GM12873 (cell line): Measurements from ENCODE around the gene PNPLA7.

ENCODE experiments used
- CTCF ChIP-seq: IDR thresholded peaks from 2 replicates; pipeline ENCODE4 v1.5.1; 2012; ENCODE audit warnings: low read depth, mild to moderate bottlenecking, moderate library complexity, low read length, control low read depth; ENCODE audit not compliant: insufficient read depth; ENCODE audit errors: missing control alignments

The PNPLA7 gene

DNA sequence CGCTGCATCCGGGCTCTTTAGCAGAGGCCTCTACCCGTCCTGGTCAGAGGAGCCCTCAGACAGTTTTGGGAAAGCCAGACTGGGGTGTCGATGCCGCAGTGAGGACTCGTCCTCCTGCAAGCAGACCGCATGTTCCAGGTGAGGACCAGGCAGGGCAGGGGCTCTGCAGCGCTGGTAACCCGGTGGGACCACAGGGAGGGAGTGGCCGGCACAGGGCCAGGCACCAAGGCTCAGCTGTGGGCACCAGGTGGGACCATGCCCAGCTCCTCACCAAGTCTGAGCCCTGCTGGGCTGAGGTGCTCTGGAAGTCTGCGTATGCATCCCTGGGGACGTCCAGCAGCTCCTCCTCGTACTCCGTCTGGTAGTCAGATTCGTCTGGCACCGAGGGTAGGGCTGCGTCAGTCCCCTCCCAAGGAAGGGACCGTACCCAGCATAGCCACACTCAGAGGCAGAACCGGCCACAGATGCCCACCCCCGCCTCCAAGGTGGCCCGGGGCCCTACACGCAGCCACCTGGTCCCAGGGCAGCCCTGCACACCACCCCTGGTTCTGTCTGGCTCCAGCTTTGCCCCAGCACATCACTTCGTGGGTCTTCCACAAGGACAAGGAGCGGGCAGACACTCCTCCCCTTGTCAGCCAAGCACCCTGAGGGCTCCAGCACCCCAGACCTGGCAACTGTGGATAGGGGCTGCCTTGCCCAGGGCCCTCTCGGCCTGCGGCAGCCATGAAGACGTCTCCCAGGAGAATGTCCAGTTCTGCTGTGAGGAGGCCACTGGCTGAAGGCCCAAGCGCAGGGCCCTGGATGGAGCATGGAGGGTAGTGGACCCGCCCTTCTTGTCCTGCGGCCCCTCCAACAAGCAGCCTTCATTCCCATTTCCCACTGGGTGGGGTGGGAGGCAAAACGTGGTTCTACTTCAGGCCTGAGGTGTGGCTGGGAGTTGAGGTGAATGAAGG lies 89.6 kb downstream of the PNPLA7 start:
- no peak for TF ChIP-seq CTCF

DNA sequence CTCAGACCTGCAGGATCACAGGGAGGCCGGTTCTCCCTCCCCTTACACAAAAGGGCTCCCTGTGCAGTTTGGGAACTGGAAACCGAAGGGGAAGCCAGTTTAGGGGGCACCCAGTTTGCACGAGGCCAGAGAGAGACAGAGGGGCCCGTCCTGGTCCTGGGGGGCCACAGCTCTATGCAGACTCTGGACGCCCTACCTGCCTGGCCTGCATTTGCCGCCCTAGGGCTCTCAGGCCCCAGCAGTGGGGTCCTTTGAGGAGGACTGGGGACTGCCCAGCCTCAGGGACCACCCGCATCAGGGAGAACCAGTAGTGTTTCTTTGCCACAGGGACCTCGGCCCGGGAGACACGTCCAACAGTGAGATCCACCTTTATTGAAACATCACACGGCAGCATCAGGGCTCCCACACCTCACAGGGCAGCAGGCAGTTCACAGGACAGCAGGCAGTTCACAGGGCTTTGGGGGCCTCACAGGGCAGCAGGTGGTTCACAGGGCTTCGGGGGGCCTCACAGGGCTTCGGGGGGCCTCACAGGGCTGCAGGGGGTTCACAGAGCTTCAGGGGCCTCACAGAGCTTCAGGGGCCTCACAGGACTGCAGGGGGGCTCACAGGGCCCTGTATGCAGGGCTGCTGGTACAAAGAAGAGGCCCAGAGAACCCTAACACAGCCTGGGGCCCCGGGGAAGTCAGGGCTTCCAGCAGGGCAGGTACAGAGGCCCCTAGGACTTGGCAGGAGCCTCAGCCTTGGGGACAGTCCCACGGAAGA lies 90.4 kb downstream of the PNPLA7 start:
- no peak for TF ChIP-seq CTCF

GRCh38 chr9:137459152-137459600 lies 91.0 kb downstream of the PNPLA7 start, which contains the start of gene NSMF:
NSMF (minus strand) TSS chr9:137459334; CDS start chr9:137459102, 232 bp downstream.
- TF ChIP-seq CTCF: no peak

GRCh38 chr9:137458194-137459151 lies 91.7 kb downstream of the PNPLA7 start:
- no peak for TF ChIP-seq CTCF

DNA sequence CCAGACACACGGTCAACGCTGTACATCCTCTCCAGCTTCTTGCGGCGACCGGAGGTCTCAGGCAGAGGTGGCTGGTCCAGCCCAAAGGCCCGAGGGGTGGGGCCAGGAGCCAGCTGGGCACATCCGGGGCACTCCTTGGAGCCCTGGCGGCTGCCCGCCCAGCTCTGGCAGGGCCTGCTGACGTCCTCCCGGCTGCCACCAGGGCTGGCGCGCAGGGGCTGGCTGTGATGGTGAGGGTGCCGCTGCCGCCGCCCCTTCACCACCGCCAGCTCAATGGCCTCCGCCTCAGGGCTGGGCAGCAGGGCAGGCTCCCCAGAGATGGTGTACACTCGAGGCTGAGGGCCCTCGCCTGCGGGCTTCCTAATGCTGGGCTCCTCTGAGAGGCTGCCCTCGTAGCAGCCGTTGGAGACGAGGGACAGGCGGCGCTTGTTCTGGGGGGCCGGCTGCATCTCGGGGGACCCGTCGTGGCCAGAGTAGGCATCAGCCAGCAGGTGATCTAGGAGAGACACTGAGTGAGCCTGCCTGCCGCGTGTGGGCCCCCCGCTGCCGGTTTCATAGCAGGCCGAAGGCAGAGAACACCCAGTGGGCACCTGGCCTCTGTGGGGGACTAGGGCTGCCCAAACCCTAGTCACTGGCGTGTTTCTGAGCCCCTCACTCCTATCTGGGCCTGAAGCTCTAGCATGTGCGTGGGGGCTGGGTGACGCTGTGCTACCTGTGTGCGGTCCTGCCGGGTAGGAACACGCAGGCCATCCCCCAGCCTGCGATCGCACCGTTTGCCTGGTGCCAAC lies 92.6 kb downstream of the PNPLA7 start:
- no peak for TF ChIP-seq CTCF

DNA sequence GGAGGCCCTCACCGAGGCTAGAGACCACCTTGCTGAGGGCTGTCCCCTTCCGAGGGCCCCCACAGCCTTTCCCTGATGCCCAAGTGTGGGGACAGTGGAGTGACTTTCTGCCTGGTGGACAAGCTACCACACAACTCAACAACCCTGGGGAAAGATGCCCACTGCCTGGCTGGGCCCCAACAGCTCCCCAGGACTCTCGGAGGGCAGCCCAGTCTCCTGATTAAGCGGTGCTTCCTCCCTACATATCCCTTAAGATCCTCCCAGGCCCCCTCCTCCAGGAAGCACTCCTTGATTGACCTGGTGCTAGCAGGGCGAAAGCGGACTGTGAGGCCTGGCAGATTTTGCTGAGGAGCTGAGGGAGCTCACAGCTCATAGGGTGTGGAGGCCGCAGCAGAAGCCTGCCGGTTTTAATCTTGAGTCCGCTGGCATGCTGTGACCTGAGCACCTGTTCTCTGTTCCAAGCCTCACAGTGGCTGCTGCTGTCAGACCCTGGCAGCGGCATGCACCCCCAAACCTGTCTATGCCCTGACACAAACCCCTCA lies 93.3 kb downstream of the PNPLA7 start:
- TF ChIP-seq CTCF: no peak
